ENCODE results near the gene TMEM229B. TPM values are rescaled to one million over a fixed set of nuclear protein-coding genes. Genes with fewer than 3 reads are reported as not detected.

Gene TMEM229B
- total and polyA plus RNA-seq, 2 of the 4 experiments (the other 2 are of a cell fraction): under 0.01 TPM; not detected in 1

GRCh38 chr14:67425608-67426007 lies 62.9 kb downstream of the TMEM229B start:
- H2AFZ ChIP-seq (replicated peaks; ENCODE audit: low read length, poor library complexity): no peak overlapping the region
- no peaks in the 10 kb centered on the region for H3K9me3 ChIP-seq (ENCODE audit: control insufficient read depth, insufficient read depth, low read length)
- intact Hi-C loops (cut with micrococcal nuclease): no loop called here
- H3K4ac ChIP-seq (ENCODE audit: low read depth, low read length): no peak overlapping the region
- no peaks in the 10 kb centered on the region for H3K4me1 ChIP-seq (ENCODE audit: control insufficient read depth, insufficient read depth, low read length)
- no peak for DNase-seq
- H3K9me1 ChIP-seq (ENCODE audit: insufficient read depth, low read length): no peaks in the 10 kb centered on the region
- no peak overlapping the region for H4K8ac ChIP-seq (ENCODE audit: low read depth in 2 of 2, low read length in 2 of 2)
- H2BK120ac ChIP-seq (ENCODE audit: low read depth, low read length): no peak overlapping the region
- H4K20me1 ChIP-seq (ENCODE audit: insufficient read depth, low read length): no peaks in the 10 kb centered on the region
- ChIA-PET POLR2A (ENCODE audit: unreplicated experiment) (no interaction called here), CTCF (interaction anchor here (1.8 kb wide), 1 partner anchor 11 kb away, joined by 4 read pairs; no protein-coding TSS in a partner anchor)
- H3K18ac ChIP-seq (ENCODE audit: low read depth, low read length): no peak overlapping the region
- H2BK5ac ChIP-seq (ENCODE audit: low read depth, low read length, poor library complexity, severe bottlenecking): no peak overlapping the region
- no peak overlapping the region for H2BK20ac ChIP-seq (ENCODE audit: low read depth, low read length)
- no peak overlapping the region for H3K23ac ChIP-seq (ENCODE audit: low read depth, low read length)
- no peak overlapping the region for H3K9ac ChIP-seq (ENCODE audit: low read depth, low read length)
- TF ChIP-seq FOS (IDR thresholded peaks at IDR 0.05; ENCODE audit: low read depth, low read length): no peak
- no peak for TF ChIP-seq RAD21 (IDR thresholded peaks at IDR 0.05; ENCODE audit: low read length)
- no peak for TF ChIP-seq CHD1 (IDR thresholded peaks at IDR 0.05; ENCODE audit: low read depth, low read length)
- no peak for TF ChIP-seq MAZ (IDR thresholded peaks at IDR 0.05; ENCODE audit: borderline replicate concordance, low read depth, low read length)
- no peak for TF ChIP-seq CEBPB (IDR thresholded peaks at IDR 0.05; ENCODE audit: low read depth, low read length)
- TF ChIP-seq RFX5 (IDR thresholded peaks at IDR 0.05; ENCODE audit: low read depth, low read length): no peak
- no peak for TF ChIP-seq MXI1 (IDR thresholded peaks at IDR 0.05; ENCODE audit: borderline replicate concordance, low read depth, low read length)
- no peak for TF ChIP-seq RCOR1 (IDR thresholded peaks at IDR 0.05; ENCODE audit: insufficient replicate concordance, low read length)
- TF ChIP-seq BHLHE40 (IDR thresholded peaks at IDR 0.05; ENCODE audit: low read depth, low read length): no peak
- no peak for TF ChIP-seq SMC3 (IDR thresholded peaks at IDR 0.05; ENCODE audit: low read depth, low read length)
- no peak for TF ChIP-seq MAFK (IDR thresholded peaks at IDR 0.05; ENCODE audit: low read depth, low read length)
- TF ChIP-seq ELK1 (IDR thresholded peaks at IDR 0.05; ENCODE audit: borderline replicate concordance, low read depth, low read length): no peak
- TF ChIP-seq POLR2A (IDR thresholded peaks at IDR 0.05; ENCODE audit: low read depth, low read length): no peak
- TF ChIP-seq USF2 (IDR thresholded peaks at IDR 0.05; ENCODE audit: low read depth, low read length): no peak
- no peak for TF ChIP-seq NFE2L2 (IDR thresholded peaks at IDR 0.05; ENCODE audit: low read depth, low read length)
- no peak for TF ChIP-seq CTCF (conservative IDR thresholded peaks at IDR 0.05; ENCODE audit: low read depth, low read length)
- no peak overlapping the region for H2AK9ac ChIP-seq (replicated peaks; ENCODE audit: low read depth, low read length, poor library complexity)
- WGBS, 2 experiments (ENCODE audit: extremely low coverage in 2 of 2, insufficient read length in 1 of 2): no CpG with 5 or more reads among the region's 4 CpGs
- H3K27ac ChIP-seq (ENCODE audit: insufficient read depth, low read length): no peak overlapping the region
- H3K4me2 ChIP-seq (ENCODE audit: low read depth, low read length): no peak overlapping the region
- no peak overlapping the region for H4K91ac ChIP-seq (ENCODE audit: insufficient read depth, low read depth, low read length)
- no peak overlapping the region for H3K56ac ChIP-seq (ENCODE audit: extremely low read depth, insufficient read depth, low read length)
- in situ Hi-C loops (cut with MboI; ENCODE audit: low sequenced_read_pairs): loop anchor here (5.0 to 25.0 kb wide), 2 partner anchors 142 to 287 kb away; partner anchors contain the start of gene RDH12
- dilution Hi-C loops (cut with HindIII; ENCODE audit: low sequenced_read_pairs, unreplicated experiment): no loop called here
- no TSS peak for BruUV-seq (replicated peaks)
- H3K36me3 ChIP-seq (ENCODE audit: control insufficient read depth, insufficient read depth, low read length): no peaks in the 10 kb centered on the region
- no peak for ATAC-seq (ENCODE audit: low read depth)
- no peak overlapping the region for H3K14ac ChIP-seq (replicated peaks; ENCODE audit: low read depth, low read length)
- no peak overlapping the region for H2BK15ac ChIP-seq (ENCODE audit: low read depth, low read length)
- no peak overlapping the region for H3K4me3 ChIP-seq (ENCODE audit: insufficient read depth, low read depth, low read length)
- H3K79me1 ChIP-seq (ENCODE audit: low read depth in 1 of 2, low read length in 2 of 2): no peaks in the 10 kb centered on the region
- peaks cover 7% of the 10 kb centered on the region; the same call in 1 of the 2 replicates for H3K27me3 ChIP-seq (ENCODE audit: control insufficient read depth, insufficient read depth, low read length)
- no peak overlapping the region for H2AK5ac ChIP-seq (ENCODE audit: low read depth, low read length)
- H4K5ac ChIP-seq (ENCODE audit: low read depth, low read length): no peak overlapping the region
